ENCODE data around the gene PTPRC.
A peak's percentile ranks its signal among the peaks of the same experiment; 100 is the strongest.

PTPRC gene

DNA sequence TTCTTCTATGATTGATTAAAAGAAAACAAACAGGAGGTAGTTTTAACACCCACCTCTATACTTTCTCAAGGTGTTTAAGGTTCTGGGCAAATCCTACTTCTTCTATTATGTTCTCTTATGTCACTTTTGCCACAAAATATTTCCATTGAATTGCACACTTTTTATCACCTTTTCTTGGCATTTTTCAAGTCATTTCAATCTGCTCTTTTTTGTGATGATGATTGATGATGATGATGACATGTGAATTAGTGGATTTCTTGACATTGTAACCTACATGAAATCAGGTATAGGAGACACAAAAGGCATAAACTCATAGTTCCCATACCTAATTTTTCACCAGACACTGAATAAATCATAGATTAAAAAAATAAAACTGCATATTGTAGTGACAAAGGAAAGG, 4.1 kb downstream of the PTPRC start:
- no peak for DNase-seq (ENCODE audit: low read depth in 2 of 2)

GRCh38 chr1:198643808-198644207, 5.0 kb downstream of the PTPRC start:
- DNase-seq (ENCODE audit: low read depth in 2 of 2): no peak

DNA sequence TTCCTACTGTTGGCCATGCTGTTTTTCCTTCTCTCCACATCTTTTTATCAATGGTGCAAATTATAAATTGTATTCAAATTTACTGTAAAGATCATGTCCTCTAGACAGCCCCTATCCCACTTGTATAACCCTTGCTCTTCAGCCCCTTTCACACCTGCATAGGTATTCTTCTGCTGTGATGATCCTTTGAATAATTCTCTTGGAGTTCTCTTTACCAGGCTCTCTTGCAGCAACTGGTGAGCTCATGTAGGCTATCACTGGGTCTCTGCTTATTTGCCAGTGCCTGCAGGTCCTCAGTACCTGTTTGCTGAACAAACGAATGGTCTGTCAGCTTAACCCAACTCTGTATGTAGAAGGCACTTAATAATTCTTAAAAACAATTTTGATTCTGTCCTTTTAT, 8.2 kb downstream of the PTPRC start:
- DNase-seq (ENCODE audit: low read depth in 2 of 2): no peak

DNA sequence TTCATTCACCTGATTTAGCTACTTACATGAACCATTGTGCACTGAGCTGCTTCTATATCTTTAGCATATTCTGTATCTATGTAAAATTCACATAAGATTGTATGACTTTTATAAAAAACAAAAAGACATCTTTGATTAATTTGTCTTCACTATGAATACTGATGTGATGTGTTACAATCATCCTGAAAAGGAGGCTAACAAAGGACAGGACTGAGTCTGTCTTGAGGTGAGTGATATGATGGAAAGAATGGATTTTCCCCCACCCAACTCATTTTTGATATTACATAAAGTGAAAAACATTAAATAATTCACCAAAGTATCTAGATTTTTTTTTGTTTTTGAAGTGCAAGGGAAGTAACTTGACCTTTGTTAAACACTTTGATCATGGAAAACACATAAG, 9.8 kb downstream of the PTPRC start:
- no peak for DNase-seq (ENCODE audit: low read depth in 2 of 2)

- DNase-seq (ENCODE audit: low read depth in 2 of 2): no peak
Measured at GRCh38 chr1:198649232-198649967, 10.6 kb downstream of the PTPRC start.

DNA sequence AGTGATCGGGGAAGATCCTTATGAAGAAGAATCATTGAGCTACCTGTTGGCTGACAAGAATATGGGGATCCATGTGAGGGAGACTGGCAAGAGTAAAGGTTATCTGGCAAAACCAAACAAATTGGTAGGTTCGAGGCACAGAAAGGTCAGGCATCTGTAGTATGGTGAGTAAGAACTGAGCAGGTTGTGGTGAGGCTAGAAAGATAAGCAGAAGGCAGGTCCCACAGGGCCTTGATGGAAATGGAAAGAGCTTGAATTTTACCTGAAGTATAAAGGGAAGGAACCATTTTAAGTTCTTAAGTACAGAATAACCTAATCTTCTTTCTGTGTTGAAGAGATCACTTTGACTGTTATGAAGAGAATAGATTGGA, 11.1 kb downstream of the PTPRC start:
- no peak for DNase-seq (ENCODE audit: low read depth in 2 of 2)

DNA sequence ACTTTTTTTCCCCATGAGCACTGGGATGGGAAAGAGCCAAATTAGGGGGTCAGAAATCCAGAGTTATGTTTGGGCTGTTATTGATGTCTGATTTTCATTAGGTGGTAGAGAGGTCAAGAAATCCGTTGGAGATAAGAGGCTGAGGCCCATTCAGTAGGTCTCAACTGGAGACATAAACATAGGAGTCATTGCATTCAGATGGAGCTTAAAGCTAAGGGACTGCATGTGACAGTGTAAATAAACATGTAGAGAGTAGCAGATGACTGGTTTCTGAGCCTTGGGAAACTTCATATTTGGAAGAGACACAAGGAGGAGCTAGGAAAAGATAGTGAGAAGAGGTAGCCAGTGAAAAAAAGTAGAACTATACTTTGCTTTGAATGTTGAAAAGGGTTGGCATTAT, 11.7 kb downstream of the PTPRC start:
- no peak for DNase-seq (ENCODE audit: low read depth in 2 of 2)

DNA sequence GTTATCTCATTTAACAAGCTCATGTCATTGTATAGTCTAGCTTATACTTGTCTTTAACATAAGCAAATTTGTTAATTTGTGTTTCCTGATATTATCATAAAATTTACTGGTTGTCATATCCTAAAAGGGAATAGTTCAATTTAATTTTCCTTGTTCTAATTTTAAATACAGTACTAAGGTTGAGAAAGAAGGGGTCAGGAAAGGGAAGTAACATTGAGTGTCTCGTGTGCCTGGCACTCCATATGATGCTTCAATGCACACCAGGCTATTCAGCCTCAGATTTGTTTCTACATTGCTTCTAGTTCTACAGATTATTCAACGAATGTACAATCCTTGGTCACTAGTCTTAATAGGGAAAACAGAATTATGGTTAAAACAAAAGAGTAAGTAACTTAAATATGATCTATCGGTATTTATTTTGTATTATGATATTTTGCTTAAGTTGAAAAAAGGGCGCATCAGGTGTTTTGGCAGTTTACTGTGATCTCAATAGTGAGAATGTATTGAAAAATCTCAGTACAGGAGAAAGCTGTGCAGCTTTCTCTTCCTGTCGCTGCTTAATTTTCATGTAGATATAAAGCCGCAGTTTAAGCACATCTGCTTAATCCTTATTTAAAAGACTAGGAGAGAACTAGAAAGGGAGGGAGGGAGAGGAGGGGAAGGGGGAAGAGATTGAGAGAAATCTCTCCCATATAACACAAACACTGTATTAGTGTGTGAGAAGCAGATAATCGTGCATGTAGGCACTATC, 13.0 kb downstream of the PTPRC start:
- no peak for DNase-seq (ENCODE audit: low read depth in 2 of 2)

GRCh38 chr1:198653808-198654413, 15.1 kb downstream of the PTPRC start:
- DNase-seq (ENCODE audit: low read depth in 2 of 2): no peak

GRCh38 chr1:198655459-198656121, 16.8 kb downstream of the PTPRC start:
- DNase-seq (ENCODE audit: low read depth in 2 of 2): no peak

GRCh38 chr1:198656500-198656932, 17.7 kb downstream of the PTPRC start:
- peak; percentile 49 to 68 for DNase-seq (ENCODE audit: low read depth in 2 of 2)

DNA sequence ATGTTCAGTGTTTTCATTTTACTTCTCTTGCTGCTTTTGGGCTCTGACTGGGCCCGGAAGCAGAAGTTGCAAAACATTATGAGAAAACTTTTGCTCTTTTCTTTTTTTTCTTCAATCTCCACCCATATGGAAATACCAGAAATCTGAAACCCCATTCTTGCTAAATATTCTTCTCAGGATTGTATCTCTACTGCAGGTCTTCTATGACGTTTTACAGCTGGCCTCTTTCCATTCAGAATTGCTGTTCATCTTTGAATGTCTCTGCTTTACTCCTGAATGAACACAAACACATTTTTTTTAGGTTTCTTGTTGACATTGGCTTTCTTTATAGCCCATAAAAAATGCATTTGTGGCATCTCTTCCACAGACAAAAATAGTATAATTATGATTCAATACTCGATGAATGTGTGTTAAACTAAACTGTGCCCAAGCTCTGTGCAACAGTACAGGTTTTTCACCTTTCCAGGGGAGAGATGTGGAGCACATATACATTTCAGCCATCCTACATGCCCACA, 18.8 kb downstream of the PTPRC start:
- no peak for DNase-seq (ENCODE audit: low read depth in 2 of 2)

DNA sequence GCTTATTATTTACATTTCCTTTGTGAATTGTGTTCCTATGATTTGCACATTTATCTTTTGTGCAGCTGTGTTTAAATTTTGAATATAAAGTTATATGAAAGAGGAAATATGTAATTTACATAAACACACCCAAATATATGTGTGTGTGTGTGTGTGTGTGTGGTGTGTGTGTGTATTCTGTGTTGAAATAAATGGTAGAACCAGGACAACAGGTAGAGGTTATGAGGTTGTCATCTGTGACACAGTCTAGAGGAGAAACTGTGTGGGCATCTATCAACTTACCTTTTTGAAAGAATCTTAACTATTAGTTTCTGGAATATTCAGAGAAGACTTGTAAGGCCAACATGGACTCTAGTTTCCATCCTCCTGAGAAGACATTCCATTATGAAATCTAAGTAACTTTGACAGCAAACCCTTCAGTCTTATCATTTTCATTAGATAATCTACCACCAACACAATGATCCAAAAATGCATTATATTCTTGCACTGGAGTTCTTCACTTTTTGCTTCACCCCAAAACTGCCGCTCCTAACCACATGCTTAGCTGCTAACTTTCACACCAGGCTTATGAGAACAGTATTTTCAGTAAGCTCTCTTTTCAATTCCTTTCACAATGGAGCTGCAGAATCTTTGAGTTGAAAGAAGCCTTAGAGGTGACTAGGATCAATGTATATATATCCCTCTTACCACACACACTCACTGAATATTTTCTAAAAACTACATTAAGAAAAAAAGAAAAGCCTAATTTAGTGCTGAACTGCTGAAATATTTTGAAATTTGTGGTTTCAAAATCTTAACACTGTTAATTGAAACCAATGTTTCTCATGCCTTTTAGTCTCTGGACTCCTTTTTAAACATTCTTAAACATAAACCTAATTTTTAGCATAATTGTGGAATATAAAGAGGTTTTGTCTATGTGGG, 21.8 kb downstream of the PTPRC start:
- no peak for DNase-seq (ENCODE audit: low read depth in 2 of 2)

DNA sequence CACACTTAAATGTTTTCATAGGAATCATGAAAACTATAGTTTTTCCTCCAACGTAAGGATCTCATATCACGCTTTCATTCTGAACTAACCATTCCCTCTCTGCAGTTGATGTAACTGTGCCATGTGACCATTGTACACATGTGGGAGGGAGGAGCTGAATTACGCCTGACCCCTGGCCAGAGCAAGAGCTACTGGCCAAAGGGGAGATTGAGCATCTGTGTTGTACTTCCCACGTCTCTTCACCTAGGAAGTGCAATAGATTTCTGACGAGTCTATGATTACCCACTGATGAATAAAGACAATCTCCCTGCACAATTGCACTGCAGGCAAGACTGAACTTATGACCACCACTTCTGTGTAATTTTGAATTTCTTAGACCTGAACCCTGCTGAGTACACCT, 24.0 kb downstream of the PTPRC start:
- DNase-seq (ENCODE audit: low read depth in 2 of 2): no peak

DNA sequence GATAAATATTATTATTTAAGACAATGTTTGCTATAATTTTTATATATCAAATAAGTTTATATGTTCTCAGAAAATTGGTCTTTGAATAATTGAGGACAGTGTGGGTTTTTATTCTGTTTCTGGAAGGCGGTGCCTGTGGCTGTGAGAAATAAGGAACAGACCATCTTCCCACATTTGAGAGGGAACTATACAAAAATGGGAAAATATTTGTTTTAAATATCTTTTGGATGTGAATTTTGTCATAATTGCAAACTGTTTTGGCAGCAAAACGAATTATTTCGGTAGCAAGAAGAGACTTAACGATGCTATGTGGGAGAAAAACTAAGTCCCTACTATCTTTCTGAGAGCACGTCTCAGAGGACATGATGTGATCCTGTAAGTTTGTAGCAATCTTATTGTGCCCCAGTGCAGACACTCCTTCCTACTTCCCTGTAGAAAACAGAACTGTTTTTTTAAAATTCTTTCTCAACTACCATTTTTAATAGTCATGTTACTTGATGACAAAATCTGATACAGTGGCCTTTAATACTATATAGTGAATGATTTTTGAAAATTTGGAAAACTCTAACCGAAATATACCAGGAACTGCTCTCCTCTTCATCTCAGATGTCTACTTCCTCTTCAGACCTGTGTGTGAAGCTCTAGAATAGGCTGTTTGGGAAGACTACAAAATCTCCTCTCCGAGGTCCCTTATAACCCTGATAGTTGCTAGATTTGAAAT, 25.4 kb downstream of the PTPRC start:
- DNase-seq (ENCODE audit: low read depth in 2 of 2): no peak

DNA sequence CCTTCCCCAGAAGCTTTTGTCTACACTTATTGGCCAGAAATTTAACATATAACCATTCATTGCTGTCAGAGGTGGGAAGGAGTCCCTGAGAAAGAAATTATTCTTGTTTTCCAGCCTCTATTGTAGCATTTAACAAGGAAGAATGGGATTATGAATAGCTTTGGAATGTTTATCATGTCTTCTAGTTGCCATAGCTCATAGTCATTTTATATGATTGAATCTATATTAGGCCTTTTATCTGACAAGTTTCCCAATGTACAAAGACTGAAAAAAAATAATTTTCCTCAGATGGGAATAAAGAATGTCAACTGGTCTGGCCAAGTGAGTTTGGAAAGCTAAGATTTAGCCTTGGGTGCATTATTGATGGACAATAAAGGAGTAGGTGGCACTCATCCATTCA, 28.3 kb downstream of the PTPRC start:
- DNase-seq (ENCODE audit: low read depth in 2 of 2): no peak

- no peak for DNase-seq (ENCODE audit: low read depth in 2 of 2)
Measured at GRCh38 chr1:198667807-198668206, 29.0 kb downstream of the PTPRC start.

GRCh38 chr1:198669023-198669698, 30.3 kb downstream of the PTPRC start:
- no peak for DNase-seq (ENCODE audit: low read depth in 2 of 2)

GRCh38 chr1:198669771-198670170, 30.9 kb downstream of the PTPRC start:
- DNase-seq (ENCODE audit: low read depth in 2 of 2): no peak

- DNase-seq (ENCODE audit: low read depth in 2 of 2): no peak
Measured at GRCh38 chr1:198671136-198671535, 32.3 kb downstream of the PTPRC start.

All from stimulated activated CD4-positive, alpha-beta T cell treated with anti-CD3 and anti-CD28 coated beads, Interleukin-12 subunit alpha, Interleukin-12 subunit beta, amount 100 ng/mL, for 24 hours (primary cell).